ENCODE results near the gene GTF2F2.
A peak's percentile ranks its signal among the peaks of the same experiment; 100 is the strongest.

The GTF2F2 gene, protein sequence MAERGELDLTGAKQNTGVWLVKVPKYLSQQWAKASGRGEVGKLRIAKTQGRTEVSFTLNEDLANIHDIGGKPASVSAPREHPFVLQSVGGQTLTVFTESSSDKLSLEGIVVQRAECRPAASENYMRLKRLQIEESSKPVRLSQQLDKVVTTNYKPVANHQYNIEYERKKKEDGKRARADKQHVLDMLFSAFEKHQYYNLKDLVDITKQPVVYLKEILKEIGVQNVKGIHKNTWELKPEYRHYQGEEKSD

DNA sequence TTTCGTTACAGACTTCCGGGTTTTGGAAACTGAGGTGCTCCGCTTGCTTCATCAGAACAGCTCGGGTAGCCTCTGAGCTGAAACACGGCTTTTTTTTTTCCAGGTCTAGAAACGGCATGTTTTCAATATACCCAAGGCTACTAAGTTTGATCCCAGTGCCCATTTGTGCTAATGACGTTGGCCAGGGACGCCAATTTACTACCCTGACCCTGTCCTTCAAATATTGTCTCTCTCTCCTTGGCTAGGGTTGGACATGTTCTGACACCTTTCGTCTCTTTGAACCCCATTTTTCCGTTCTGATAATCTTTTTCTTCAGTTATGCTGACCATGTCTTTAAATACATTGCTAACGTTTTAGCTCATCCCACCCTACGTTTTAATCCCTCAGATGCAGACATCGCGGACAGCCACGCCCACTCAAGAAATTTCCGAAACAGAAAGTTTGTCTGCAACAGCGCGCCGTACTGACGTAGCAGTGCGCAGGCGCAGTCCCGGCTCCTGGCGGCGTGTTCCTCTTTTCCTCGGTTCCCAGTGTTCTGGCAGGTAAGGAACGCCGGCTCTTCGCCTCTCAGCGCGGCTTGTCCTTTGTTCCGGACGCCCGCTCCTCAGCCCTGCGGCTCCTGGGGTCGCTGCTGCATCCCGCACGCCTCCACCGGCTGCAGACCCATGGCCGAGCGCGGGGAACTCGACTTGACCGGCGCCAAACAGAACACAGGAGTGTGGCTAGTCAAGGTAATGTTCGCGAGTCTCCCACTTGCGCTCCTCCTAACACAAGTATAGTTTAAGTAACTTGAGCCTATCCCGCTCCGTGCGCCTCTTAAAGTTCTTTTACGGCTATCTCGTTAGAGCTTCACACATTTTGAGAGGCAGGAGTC is at the start of gene GTF2F2:
GTF2F2 (plus strand) TSS at position 520 of the 874 bp plus-strand sequence; CDS start at position 666, 146 bp downstream.
- DNase-seq, result peak; percentile 89

GRCh38 chr13:45073809-45074208 is 46.5 kb upstream of the GTF2F2 start:
- no peak for DNase-seq

GRCh38 chr13:45074721-45075120 is 45.6 kb upstream of the GTF2F2 start:
- DNase-seq, result no peak

DNA sequence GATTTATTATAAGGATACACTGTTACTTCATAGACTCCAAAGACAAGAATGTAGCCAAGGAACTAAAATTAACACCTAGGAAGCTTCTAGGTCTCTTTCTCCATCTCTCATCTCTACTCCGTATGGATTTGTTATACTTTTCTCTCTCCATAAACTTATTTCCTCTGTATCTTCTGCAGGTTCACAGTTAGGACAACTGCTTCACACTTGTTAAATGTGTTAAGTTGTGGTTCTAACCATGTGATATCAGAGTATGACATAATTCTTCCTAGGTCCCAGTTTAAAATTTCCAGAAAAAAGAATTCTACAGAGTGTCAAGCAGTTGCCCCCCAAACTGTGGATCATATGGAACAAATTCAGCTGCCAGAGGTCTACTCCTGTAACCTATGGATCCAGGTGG is 42.3 kb upstream of the GTF2F2 start:
- DNase-seq, result no peak

- no peak for DNase-seq
These were observed 37.3 kb upstream of the GTF2F2 start for GRCh38 chr13:45082964-45083363.

DNA sequence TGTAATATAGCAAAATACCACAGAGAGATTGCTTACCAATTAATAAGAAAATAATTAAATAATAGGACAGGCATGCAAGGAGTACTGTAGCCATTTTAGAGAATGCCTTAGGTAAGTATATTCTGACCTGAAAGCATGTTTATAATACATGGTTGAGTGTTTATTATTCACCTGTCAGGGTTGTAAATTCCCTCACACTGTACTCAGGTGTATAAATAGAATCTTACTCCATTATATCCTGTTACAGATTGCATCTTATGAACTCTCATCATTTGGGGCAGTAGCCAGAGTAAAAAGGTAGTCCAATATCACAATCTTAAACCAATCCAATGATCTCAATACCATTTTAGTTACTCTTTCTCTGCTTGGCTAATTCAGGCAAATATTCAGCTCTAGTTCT is 35.8 kb upstream of the GTF2F2 start:
- no peak for DNase-seq

DNA sequence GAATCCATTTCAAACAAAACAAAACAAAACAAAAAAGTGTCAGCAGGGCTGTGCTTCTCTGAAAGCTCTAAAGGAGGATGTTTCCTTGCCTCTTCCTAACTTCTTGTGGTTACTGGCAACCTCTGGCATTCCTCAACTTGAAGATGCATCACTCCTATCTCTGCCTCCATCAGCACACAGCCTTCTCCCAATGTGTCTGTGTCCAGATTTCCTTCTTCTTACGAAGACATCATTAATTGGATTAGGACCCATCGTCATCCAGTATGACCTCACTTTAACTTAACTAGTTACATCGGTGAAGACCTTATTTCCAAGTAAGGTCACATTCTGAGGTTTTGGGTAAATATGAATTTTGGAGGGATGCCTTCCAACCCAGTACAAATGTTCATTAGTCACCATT is 33.8 kb upstream of the GTF2F2 start:
- no peak for DNase-seq

DNA sequence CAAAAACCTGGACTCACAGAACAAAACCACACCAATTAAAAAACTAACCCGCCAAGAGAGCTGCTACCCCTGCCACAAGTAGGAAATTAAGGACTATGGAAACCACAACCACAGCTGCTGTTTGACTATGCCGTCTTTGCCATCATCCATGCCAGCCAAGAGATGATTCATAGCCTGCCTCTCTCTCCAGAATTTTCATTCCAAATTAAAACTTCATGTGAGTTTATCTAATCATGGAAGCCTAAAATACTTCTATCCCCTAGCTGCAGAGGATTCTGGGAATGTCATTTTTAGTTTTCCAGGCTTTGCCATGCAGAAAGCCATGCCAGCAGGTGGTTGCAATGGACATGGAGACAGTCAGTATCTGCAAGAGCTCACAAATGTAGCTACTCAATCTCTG is 27.6 kb upstream of the GTF2F2 start:
- DNase-seq, result no peak

- no peak for DNase-seq
These were observed 19.6 kb upstream of the GTF2F2 start for GRCh38 chr13:45100573-45101262.

- DNase-seq, result no peak
These were observed 18.8 kb upstream of the GTF2F2 start for GRCh38 chr13:45101327-45102018.

DNA sequence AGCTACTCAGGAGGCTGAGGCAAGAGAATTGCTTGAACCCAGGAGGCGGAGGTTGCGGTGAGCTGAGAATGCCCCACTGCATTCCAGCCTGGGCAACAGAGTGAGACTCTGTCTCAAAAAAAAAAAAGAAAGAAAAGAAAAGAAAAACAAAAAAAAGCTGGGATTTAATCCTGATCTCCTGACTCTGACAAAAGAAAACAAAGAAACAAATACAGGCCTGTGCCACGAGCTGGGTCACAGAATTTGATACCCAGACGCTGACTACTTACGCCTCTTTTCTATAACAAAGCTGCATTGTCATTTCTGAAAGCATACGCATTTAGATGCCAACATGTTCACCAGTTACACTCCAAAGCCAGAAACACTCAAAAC is 18.2 kb upstream of the GTF2F2 start:
- DNase-seq, result no peak

GRCh38 chr13:45103449-45103848 is 16.9 kb upstream of the GTF2F2 start:
- no peak for DNase-seq

- DNase-seq, result no peak
These were observed 16.0 kb upstream of the GTF2F2 start for GRCh38 chr13:45104261-45104660.

- no peak for DNase-seq
These were observed 14.4 kb upstream of the GTF2F2 start for GRCh38 chr13:45105895-45106294.

DNA sequence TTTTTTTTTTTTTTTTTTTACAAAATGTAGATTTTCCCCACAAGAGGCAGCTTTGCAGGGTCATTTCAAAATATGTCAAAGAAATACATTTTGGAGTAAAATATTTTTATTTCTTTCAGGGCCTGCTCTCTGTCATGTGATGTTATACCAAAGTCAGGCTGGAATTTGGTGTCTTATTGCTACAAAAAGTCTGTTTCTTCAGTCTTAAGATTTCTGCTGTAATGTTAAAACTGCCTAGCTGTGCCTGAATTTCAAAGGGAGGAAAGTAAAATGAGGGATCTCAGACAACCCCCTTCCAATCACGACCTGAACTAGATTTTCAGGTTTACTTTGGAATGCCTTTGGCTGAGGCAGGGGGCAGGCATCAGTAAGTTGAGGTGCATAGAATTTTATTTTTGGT is 12.8 kb upstream of the GTF2F2 start:
- no peak for DNase-seq

DNA sequence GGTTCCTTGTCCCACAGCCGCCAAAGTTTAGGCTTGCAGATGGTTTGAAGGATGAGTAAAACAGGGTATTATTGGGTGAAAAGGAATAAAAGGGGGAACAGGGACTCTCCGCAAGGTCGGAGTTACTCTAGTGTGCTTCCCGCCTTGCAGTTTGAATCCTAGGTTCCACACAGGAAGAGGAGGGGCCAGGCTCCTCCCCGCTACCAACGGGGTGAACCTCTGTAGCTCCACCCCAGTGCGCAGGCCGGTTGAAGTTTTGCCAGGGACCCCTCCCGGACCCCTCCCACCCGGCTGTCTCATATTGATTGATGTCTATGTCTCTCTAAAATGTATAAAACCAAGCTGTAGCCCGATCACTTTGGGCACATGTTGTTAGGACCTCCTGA is 11.6 kb upstream of the GTF2F2 start:
- DNase-seq, result no peak

- DNase-seq, result no peak
These were observed 11.1 kb upstream of the GTF2F2 start for GRCh38 chr13:45109102-45109720.

DNA sequence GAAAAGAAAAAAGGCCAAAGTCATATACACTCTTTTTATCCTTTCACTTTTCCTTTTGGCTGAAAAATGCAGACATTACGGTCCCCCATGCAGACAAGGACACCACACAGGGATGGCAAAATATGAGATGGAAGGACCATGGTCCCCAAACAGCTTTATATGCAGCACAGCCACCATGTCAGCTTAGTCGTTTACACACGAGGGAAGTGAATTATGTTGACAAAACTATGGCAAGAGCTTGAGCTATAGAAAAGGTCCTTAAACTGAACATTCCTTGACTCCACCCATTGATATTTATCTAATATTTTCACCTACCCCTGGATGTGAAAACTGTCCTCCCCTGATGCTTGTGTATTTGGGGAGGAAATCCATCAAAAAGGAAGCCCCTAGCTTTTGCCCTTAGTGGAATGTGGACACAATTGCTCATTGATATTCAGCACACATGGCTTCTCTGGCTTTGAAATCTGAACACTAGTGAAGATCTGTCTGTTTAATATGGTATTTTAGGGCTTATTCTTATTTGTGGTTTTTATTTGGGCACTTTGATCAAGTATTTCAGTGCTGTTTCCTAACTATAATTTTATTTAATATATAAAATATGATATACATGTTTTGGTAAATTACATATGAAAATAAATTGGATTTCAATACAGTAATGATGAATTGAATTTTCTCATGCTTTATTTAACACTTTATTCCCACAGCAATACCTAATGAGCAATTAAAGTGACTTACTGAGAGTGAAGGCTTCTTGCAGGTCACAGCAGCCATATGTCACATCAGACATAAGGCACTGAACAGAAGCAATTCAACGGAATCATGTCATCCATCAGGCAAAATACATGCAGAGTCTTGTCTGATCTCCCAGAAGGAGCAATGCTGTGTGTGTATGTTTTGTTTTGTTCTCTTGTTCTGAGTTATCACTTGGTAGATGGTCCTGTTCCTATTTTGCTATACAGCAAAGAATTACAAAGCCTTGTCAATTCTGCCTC is 6.8 kb upstream of the GTF2F2 start:
- DNase-seq, result no peak

DNA sequence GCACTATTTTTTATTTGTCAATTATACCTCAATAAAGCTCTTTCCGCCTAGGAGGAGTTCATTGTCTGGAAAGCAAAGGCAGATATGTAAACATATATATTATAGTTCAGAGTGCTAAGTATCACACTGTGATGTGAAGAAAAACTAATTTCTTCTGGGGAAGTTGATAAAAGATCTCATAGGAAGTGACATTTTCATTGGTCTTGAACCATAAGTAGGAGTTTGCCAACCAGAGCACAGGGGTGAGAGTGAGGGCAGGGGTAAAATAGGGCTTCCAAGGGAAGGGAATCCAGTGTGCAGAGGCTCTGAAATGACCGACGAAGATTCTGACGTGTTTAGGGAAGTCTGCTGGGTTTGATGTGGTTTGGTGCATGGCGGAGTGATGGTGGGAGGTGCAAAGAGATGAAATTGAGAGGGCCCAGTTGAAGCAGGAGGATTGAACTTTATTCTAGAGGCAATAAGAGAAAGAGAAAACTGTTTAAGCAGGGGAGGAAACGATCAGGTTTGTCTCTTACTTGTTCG is 780 bp upstream of the GTF2F2 start:
- peak; percentile 67 for DNase-seq

GRCh38 chr13:45120967-45121831 is 889 bp downstream of the GTF2F2 start:
- no peak for DNase-seq

All from stimulated activated CD4-positive, alpha-beta T cell treated with anti-CD3 and anti-CD28 coated beads, Interleukin-4, amount 100 ng/mL, for 24 hours (primary cell).